ENCODE results near the gene PDZD2.
"Not testable (repeated sequence)": the region's sequence is repeated elsewhere in the genome, so short reads cannot be mapped to it uniquely, and the experiment has no call there.

Gene PDZD2

DNA sequence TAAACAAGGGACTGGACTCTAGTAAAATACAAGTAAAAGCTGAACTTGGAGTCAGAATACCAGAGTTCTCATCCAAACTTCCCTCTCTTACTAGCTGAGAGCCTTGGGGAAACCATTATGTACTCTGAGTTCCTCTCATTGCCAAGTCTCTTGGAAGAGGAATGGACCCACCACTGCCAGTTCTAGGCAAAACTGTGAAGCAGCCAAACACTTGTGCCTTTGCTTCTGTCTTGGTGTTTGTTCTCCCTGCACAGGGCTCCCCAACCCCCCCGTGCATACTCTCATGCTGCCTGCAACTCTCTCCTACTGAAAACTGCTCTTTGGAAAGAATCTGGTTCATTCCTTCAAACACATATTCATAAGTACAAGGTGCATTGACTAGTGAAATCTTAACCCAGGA, 102.6 kb downstream of the PDZD2 start:
- DNase-seq = no peak

DNA sequence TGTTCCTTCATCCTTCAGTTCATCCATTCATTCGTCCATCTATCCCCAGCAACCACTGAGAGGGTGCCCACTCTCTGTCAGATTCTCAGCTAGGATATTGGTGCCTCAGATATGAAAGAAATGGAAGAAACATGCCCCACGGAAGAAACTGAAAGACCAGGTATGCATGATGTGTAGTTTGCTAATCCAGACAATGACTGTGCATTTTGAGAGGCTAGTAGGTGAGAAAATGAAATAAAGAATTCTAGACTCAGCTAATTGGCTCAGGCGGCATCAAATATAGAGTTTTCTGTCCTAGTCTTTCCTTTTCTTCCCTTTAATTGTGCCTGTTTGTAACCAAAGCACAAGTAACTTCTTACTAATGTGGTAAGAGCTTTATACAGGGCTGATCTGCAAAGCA, 104.7 kb downstream of the PDZD2 start:
- no peak for DNase-seq

DNA sequence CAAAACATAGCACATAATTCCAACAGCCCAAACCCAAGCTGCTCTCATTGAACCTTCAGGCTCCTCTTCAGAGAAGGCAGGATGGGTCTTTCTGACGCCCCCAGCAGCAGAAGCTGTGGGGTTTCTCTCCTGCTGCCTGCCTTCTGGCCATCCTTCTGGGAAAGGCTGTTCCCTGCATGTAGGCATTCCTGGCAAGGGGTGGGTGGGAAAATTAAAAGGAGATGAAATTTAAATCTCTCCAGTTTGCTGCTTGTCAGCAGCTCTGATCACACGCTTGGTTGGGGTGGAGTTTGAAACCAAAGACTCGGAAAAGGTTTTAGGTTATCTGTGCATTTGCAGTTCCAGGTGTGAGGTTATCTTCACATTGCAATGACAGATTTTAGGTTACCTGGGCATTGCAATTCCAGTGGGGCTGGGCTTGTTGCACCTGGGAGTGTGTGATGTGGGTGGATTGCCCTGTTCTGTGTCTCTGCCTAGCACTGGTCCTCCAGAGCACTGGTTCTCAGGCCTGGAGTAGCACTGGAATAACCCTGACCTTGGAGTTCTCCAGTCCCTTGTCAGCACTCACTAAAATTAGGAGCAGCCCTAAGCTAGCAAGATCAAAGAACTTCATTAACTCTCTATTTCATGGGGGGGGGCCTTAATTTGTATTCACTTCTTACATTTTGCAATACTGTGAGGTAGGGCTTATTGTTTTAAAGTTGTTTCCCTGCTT, 109.7 kb downstream of the PDZD2 start:
- DNase-seq = no peak

DNA sequence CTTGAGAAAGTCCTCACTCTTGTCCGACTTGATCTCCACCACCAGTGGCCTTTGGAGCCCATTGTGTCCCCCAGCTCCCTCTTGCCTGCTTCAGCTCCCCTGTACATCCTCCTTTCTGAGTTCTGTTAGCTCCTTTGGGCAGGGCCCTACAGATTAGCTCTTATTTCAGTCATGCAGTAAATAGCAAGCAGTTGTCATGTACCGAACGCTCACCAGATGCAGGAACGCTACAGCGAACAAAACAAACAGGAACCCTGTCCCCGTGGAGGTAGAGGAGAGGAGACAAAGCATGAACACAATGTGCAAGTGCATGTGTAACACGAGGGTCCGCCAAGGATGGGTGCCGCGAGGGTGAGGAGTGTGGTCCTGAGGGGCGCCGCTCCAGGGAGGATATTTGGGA, 111.3 kb downstream of the PDZD2 start:
- no peak for DNase-seq

DNA sequence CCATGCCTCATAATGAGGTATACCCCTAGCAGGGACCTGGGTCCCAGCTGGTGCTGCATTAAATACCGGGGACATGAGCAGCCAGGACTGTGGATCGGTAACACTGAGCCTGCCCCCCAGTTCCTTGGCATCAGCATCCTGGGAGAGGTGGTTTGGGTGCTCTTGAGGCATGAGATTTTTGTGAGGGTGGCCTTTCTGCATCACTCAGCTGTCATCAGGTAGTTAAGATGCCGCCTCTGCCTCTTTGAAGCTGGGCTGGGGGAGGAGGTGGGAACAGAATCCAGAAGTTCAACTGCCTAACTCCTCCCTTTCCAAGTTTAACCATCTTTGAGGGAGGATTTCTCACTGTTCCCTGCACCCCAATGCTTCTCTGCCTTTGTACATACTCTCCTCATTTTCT, 112.7 kb downstream of the PDZD2 start:
- DNase-seq = no peak

DNA sequence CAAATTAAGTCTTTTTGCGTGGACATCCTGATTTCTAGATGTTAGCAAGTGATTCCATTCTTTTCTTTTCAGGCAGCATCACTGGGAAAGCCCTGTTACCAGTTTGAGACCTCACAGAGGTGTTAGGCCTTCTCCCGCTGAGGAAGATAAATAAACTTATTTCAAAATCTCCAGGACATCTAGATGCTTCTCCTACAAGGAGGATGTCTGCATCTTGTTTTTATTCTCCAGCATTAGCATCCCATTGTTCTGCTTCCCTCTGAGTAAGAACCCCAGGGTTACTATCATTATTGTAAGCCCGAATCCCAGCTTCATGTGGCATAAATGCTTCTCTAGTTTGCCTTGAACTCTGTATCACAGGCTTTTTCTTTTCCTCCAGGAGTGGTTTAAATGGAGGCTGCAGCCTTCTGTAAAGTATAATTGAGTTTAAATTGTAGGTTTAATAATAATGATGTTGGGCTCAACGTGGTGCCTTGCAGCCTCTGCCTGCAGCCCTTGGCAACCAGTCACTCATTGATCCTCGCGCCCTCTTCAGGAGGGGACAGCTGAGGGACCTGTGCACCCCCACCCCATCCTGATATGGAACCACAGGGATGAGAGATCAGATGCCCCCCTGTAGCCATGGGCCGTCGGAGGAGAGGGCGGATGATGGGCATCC, 114.9 kb downstream of the PDZD2 start:
- DNase-seq = no peak

DNA sequence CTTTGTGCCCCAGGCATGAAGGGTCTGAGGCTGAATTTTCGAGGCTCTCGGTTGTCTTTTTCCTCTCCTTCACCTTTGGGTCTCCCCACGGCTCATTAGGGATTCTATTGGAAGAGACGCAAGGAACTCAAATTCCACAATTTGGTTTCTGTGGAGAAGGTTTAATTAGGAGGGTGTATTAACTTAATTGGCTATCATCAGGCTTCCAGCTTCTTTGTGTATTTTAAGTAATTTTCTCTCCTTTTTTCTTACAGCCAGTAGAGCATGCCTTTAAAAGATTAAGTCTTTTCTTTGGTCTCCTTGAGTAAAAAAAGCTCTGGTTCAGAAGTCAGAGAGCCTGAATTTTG, 115.4 kb downstream of the PDZD2 start:
- no peak for DNase-seq

DNA sequence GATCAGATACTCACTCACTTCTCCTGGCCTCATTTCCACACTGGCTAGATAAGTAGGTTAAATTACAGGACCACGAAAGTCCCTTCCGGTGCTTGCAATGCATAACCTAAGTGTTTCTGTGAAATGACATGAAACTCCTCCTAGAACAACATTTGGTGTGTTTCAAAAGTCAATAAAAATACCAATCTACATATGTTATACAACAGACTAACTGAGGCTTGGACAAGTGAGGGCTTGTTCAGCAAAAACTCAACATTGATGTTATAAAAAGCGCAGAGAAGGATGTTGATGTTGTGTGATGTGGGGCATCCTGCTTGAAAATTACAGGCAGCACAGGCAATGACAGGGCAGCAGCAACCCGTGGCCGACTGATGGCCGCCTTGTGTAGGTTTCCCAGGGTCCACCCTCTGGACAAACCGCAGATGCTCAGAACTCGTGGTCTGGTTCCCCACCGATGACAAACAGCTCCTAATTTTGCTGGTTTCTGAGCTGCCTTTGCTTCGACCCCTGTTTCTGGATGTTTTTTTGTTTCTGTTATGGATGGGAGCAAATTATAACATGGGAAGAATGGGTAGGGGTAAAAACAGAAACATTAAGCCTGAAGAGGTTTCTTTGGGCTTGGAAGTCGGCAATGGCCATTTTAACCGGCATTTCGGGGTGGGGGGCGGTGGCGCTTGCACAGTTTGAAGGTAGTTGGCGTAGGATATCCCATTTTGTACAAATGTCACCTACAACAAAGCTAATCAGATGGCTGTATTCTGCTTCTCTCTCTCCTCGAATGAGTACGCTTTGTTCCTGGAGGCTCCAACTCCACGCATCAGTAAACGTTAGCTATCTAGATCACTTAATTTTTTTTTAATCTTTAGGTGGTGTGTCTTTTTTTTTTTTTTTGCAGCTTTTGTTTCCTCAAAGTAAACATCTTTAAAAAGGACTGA, 116.1 kb downstream of the PDZD2 start:
- DNase-seq = no peak

DNA sequence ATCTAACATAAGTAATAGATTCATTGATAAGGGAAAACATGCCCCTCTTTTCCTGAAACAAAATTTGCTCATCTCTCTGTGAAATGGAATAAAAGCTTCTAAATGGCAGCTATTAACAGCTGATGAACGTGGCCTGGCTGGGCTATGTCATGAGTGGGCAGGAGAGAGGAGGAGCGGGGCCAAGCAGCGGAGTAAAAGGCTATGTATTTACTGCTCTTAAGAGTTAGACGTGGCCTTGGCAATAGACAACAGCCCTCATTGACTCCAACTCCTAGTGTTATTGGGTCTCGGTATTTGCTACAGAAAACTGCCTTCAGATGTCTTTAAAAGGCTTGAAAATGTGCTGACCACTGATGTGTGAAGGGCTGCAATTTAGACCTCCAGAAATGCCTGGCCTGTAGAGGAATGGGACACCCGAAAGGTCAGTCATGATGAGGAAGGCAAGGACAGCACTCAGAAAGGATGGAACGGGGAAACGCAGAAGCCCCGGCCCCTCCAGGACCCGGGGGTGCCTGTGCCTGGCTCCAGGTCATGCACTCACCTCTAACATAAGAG, 116.8 kb downstream of the PDZD2 start:
- no peak for DNase-seq

DNA sequence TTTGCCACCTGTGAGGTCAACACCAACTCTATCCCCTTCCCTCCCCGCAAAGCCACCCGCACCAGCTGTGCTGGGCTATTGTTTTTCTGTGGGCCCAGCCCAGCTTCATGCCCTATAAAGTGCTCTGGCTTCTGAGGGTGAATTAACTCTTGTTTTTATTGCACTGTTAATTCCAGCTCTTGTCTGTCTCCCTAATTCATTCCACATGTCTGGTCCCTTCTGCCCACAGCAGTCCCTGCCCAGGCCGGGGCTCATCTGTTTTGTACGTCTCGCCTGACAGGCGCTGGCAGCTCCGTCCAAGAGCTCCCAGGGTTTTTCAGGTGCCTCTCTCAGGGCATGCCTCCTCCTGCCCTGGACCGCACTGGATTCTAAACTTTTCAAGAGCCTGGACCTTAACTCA, 118.9 kb downstream of the PDZD2 start:
- no peak for DNase-seq

DNA sequence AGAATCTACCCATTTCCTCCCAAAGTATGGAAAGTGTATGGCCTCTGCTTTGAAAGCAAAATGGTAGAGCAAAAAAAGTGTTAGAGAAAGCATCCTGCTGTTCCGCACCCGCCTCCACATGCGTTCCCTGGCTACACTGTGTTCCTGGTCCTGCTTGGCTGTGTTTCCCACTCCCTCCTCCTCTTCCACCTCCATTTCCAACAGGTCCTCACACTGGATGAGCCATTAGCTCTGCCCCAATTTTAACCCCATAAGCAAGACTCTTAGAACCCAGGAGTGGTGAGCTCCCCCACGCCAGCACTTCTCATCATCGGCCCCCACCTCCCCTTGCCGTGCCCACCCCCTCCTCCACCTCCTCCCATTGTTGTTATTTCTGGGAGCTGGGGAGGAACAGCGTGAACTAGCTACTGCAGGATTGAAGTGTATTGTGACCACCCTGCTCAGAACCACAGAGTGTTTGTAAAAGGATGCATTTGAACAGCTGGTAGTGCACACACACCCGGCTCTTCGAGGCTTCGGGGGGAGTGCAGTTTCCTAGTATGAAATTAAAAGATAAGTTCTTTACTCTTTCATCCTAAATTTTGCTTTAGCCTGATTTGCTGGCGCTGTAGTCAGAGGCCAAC, 120.0 kb downstream of the PDZD2 start:
- DNase-seq = no peak

DNA sequence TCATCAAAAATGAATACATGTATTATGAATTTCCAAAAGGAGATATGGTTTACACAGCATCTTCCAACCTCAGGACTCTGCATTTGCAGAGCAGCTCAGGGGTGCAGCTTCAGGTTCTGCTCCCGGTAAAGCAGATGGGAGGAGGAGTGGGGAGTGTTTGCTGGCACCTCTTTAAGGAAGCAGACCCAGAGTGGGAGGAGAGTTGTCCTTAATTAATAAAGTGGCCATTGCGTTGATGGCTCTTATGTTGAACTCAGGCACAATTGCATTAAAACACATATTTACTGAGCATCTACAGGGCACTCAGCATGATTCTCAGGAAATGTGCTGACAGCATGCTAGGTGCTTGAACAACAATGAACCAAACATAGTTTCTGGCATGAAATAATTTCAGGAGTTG, 121.0 kb downstream of the PDZD2 start:
- DNase-seq = peak; percentile 1

DNA sequence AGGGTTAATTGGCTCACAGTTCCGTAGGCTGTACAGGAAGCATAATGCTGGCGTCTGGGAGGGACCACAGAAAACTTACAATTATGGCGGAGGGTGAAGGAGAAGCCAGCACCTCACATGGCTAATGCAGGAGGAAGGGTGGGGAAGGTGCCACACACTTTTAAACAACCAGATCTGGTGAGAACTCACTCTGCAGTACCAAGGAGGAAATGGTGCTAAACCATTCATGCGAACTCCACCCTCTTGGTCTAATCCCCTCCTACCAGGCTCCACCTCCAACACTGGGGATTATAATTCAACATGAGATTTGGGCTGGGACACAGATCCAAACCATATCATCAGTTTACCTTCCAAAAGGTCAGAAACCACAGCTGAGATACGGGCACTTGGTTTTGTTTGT, 122.9 kb downstream of the PDZD2 start:
- DNase-seq = no peak

DNA sequence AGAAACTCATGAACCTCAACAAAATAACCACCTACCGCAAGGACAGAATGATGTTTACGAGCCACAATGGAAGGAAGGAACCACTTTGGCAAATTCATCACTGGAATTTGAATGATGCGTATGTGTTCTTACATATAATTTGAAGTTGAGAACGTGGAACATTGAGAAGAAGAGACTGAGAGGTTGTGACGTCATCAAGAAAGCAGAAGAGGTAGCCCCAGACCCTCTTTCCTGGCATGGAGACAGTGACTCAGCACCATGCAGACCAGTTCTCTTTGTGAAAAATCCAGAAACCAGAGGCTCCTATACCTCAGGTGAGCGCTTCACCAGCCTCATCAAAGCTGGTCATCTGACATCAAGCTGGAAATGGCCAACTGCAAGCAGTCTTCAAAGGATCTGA, 124.5 kb downstream of the PDZD2 start:
- no peak for DNase-seq

DNA sequence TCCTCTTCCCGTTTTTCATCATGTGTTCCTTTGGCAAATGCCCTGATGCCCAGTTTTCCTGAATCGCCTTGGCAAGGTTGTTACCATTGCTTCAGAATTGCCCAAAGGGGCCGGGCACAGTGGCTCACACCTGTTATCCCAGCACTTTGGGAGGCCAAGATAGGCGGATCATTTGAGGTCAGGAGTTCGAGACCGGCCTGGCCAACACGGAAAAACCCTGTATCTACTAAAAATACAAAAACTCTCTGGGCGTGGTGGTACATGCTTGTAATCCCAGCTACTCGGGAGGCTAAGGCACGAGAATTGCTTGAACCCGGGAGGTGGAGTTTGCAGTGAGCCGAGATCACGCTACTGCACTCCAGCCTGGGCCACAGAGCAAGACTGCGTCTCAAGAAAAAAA, 125.8 kb downstream of the PDZD2 start:
- not testable (repeated sequence) for DNase-seq

DNA sequence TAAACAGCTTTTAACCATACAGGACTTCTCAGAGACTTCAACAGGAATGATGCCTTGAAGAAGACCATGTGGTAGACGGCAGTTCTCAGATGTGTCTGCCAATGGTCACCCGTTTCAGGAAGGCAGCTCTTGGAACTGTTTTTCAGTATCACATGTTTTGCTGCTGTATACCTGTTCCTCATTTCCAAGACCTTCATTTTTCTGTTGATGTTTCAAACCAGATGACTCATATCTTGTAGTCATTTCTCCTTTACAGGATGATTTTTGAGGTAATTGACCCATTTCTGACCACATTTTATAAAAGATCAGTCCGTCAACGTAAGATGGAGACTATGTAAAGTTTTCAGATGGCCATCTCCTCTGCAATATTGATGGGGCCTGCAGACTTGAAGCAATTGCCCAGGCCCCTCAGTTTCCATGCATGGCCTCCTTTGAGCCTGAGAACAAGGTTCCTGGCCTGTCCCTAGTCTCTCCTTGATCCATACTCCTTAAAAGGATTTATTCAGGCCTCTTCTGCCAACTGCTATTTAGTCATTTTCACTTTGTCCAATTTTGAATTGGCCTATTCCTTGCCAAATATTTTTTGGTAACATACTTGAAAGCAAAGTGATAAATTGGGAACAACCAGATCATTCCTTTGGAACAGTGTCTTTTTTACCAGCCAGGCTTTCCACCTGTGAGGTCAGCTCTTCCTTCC, 128.6 kb downstream of the PDZD2 start:
- DNase-seq = no peak

DNA sequence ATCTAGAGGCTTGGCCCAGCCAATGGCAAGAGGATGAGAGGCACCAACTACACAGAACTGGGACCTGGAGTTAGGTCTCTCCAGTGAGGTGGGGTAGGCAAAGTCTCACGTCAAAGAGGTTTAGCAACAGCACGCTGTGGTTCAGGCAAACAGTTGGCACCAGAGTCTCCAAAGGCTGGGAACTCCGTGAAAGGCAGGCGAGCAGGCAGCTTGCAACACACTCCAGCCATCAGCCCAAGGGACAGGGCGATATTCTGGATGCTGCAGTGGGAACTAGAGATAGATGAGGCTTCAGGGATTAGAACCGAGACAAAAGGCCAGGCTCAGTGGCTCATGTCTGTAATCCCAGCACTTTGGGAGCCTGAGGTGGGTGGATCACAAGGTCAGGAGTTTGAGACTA, 129.1 kb downstream of the PDZD2 start:
- DNase-seq = no peak

DNA sequence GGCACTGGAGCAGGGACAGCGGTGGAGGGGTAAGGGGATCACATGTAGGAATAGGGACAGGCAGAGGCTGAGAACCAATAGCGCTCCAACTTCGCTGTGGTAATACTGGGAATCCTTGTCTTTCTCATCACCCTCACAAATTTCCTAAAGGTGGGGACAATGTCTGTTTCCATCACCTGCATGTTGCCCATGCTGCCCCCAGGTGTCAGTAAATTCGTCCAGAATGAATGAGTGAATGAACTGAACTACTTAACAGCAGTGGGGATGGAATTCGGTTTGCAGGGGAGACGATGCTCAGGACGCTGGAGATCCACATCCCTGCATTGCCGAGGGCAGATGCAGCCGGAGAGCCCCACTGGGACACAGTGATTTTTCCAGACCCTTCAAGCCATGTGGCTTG, 129.9 kb downstream of the PDZD2 start:
- no peak for DNase-seq

DNA sequence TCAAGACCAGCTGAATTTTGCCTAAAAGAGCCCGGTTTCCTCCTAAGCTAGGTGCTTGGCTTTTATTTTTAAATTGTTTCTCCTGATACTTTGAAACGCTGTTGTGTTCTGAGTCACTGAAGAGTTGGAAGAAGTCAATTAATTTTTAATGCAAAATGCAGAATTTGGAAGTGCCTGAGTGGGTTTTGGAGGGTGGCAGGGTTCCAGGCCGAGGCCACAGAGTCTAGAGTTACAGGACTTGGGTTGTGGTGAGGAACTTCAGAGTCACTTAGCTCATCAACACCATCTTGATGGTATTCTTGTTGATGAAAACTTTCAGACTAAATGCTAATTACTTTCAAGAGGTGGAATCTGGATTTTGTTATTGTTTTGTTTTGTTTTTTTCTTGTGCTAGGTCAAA, 130.6 kb downstream of the PDZD2 start:
- no peak for DNase-seq

DNA sequence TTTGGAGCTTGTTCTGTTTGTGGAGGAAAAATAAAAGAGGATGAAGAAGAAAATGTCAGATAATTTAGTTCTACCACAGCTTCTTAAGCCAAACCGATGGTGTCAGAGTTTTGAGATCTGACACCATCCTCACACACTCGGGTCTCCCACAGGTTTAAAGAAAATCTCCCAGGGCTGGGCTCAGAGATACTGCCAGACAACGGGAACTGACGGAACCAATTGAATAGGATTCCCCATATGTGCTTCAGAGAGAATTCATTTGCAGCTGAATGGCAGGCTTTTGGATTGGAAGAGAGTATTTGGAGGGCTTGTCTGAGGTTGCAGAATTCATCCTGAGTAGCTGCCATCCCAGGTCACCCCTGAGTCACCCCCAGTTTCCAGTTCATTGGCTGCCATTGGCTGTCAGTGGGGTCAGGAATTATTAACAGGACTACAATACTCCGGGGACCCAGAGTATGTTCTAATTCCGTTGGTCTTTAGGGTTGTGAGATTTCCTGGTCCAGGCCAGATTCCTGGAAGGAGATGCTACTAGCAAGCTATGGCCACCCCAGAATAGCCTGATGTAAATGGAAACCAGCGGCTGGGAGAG, 131.3 kb downstream of the PDZD2 start:
- no peak for DNase-seq

DNA sequence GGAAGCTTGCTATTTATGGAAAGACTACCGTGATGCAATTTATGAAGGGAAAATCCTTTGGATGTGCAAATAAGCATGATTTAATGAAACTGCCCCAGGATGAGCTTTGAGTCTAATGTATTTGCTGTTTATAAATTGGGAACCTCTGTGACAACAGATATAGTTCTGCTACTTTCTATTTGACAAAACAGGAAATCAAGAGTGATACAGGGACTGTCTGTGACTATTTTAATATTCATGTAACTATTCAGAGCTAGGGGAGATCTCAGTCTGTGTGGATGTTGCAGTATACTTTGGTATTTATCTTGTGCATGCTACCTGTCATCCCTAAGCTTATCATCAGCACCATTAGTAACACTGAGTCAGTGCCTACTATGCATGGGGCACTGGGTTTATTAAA, 132.1 kb downstream of the PDZD2 start:
- no peak for DNase-seq

DNA sequence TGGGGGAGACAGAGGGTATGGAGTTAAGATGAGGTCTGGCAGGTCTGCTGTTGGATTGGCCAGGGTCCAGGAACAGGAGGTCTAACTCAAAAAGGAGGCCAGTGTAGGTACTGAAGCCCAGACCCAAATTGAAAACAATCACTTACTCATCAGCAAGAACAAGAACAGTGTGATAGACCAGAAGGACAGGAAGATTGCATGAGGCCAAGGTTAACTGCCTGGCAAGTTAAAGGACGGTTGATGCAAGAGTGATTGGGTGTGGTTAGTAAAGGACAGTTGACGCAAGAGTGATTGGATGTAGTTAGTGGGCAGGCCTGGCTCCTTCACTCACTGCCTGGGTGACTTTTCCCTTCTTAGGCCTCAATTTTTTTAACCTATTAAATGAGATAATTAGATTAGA, 132.6 kb downstream of the PDZD2 start:
- DNase-seq = no peak

All from NCI-H2029 treated with DMSO at 0.1 percent for 48 hours (cell line).